GM19324 (cell line): Measurements from ENCODE around the gene GPAM.
"Not testable (repeated sequence)": the region's sequence is repeated elsewhere in the genome, so short reads cannot be mapped to it uniquely, and the experiment has no call there.

Source experiments
- ATAC-seq: cut with Tn5 transposase; IDR thresholded peaks from one replicate; pipeline ENCODE4 v1.9.1; 2021; ENCODE audit warnings: mild to moderate bottlenecking, moderate library complexity; ENCODE audit not compliant: unreplicated experiment, low FRiP score

Gene GPAM

GRCh38 chr10:112217386-112218035 lies 33.9 kb upstream of the GPAM start:
- ATAC-seq = no peak

DNA sequence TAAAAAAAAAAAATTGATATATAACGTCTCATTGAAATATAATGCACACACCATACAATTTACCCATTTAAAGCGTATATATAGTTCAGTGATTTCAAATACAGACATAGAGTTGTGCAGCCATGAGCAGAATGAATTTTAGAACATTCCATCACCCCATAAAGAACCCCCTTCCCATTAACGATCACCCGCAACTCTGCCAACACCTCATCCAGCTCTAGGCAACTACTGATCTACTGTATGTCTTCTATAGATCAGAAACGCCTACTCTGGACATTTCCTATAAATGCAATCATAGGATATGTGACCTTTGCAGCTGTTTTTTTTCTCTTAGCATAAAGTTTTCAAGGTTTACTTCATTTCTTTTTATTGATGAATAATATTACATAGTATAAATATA lies 33.4 kb upstream of the GPAM start:
- no peak for ATAC-seq

GRCh38 chr10:112216151-112216550 lies 32.6 kb upstream of the GPAM start:
- ATAC-seq = no peak

DNA sequence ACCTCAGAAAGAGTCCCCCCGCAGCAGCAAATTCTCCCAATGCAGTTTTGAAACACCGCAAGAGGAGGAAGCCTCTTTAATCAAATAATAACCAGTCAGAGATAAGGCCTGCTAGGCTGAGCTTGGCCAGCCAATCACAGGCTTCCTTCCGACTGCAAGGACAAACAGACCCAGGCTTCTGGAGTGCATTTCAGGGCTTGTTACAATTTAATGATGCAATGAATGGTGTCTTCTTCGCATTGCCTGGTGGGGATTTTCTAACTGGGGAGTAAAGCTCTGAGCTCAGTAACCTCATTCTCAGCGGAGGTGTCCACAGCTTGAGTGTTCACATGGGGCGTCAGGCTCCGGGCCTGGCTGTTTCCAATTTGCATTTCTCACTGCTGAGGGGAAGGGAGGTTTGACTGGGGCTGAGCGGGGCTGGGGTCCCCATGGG lies 31.8 kb upstream of the GPAM start:
- no peak for ATAC-seq

DNA sequence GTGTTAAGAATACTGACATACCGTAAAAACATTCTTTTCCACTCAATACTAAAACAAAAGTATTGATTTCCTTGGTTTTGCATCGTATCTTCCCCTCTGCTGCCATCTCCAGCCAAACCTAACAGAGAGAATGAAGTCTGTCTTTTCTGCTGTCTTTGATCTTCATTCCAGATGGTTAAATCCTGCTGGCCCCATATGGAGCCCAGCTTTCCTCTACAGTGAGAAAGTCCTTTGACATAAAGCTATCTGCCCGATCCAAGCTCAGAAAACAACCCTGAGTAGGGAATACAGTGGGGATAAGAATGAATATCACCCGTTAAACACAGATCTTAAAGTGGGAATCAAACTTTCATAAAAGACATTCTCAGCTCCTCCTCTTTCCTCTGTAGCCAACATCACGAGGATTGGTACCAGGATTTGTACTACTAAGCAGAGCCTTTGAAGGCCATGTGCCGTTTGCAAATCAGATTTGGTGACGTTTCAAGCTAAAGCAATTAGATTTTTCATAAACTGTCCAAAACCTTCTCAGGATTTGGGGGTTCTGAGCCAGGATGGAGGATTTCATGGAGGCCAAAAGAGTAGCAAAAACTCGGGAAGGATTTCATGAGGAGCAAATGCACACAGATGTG lies 30.8 kb upstream of the GPAM start:
- ATAC-seq = no peak

DNA sequence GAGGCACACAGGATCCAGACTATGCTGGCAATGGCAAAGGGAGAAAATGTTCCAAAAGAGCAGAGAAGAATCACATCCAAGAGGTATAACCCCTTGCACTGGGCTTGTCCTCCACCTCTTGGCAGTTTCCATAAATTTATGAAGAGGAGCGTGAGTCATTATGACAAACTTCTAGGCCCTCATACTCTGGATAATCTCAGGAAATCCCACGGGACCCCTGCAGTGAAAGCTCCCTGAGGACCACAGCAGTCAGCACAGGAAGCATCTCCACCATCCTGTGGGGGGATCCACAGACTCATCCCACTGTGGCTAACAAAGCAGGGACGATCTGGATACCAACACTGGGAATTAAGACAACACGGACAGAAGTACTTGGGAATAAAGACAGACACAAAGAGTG lies 30.3 kb upstream of the GPAM start:
- no peak for ATAC-seq

DNA sequence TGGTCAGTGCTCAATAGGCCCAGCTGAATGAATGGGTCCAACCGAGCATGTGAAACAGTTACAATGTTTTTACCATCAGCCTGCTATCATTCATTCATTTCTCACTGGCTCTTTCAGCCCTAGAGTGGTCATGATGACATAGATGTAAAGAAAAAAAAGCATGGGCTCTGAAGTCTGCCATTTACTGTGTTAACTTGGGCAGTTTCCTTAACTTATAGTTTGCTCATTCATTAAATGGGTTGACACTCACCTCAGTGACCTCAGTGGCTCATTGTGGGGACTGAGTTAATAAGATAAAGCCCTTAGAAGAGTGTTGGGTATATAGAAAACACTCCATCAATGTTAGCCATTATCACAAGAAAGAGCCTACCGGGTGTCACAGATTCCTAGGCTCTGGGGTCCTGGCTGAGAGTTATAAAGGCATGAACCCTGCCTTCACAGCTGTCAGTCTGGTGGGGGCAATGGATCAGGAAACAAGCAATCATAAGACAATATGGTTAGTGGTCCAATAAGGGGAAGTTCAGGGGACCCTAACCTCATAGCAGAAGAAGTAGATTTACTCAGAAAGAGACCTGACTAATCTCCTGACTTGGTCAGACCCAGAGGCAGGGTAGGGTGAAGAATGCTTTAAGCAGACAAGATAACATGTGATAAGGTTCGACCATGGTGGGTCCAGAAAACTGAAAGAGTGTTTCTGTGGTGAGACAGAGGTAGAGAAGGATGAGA lies 29.7 kb upstream of the GPAM start:
- no peak for ATAC-seq

GRCh38 chr10:112210666-112211065 lies 27.1 kb upstream of the GPAM start:
- no peak for ATAC-seq

GRCh38 chr10:112209684-112210131 lies 26.1 kb upstream of the GPAM start:
- no peak for ATAC-seq

GRCh38 chr10:112208997-112209396 lies 25.4 kb upstream of the GPAM start:
- ATAC-seq = no peak

GRCh38 chr10:112208292-112208691 lies 24.7 kb upstream of the GPAM start:
- no peak for ATAC-seq

GRCh38 chr10:112203328-112204076 lies 19.9 kb upstream of the GPAM start:
- ATAC-seq = no peak

DNA sequence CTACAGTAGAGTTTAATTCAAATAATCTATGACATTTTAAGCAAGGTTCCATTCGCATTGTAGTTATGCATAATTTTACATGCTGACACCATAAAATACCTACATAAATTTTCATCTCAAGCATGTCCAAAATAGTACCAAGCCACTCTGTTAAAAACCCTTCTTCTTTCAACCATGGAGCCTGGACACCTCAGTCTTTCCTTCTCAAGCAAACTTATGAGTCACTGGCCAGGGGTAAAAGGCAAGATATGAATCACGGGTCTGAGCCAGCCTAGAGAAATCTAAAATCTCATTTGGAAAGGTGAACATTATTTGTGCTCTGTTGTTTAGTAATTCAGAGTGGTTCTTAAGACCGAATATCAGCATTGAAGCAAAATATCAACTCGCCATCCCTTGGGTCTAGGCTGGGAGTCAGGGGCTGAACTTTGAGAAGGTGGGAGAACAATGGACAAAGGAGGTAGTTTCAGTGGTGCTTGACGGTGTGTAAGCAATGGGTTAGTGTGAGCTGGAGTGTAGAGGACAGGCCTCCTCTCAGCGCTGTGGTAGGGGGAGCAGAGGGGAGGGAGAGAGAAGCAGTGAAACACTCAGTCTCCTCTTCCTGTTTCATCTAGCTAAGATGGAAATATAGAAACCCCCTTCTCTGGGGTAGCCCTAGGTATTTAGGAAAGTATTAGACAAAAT lies 19.1 kb upstream of the GPAM start:
- no peak for ATAC-seq

- ATAC-seq = no peak
These were observed 18.5 kb upstream of the GPAM start for GRCh38 chr10:112202076-112202475.

- ATAC-seq = no peak
These were observed 17.8 kb upstream of the GPAM start for GRCh38 chr10:112201334-112201733.

DNA sequence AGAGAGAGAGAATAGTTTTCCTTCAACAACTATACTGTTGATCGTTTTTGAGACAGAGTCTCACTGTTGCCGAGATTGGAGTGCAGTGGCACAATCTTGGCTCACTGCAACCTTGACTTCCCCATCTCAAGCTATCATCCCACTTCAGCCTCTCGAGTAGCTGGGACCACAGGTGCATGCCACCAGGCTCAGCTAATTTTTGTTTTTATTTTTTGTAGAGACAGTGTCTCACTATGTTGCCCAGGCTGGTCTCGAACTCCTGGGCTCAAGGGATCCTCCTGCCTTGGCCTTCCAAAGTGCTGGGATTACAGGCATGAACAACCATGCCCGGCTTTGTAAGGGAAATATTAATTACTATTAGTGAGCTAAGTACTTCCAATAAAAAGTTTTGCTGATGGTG lies 16.7 kb upstream of the GPAM start:
- not testable (repeated sequence) for ATAC-seq

DNA sequence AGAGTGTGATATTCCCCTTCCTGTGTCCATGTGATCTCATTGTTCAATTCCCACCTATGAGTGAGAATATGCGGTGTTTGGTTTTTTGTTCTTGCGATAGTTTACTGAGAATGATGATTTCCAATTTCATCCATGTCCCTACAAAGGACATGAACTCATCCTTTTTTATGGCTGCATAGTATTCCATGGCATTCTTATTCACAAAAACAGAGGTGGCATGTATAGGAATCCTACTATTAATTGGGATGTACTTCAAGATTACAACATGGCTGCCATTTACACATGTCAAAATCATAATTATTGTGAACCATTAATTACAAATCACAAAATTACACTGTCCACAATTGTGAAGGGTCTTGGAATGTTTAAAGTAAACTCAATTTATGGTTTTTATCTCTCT lies 14.1 kb upstream of the GPAM start:
- ATAC-seq = not testable (repeated sequence)

- ATAC-seq = no peak
These were observed 11.7 kb upstream of the GPAM start for GRCh38 chr10:112195224-112195623.

GRCh38 chr10:112191791-112192190 lies 8.2 kb upstream of the GPAM start:
- no peak for ATAC-seq

- no peak for ATAC-seq
These were observed 7.6 kb upstream of the GPAM start for GRCh38 chr10:112191041-112191590.
